GM15510 (cell line): ENCODE results near the gene C12orf43.

Source experiments
- POLR2A ChIP-seq: IDR thresholded peaks from 3 replicates; pipeline ENCODE4 v1.6.1; 2011; ENCODE audit warnings: borderline replicate concordance; ENCODE audit not compliant: insufficient read length; ENCODE audit errors: extremely low read depth

Gene C12orf43

DNA sequence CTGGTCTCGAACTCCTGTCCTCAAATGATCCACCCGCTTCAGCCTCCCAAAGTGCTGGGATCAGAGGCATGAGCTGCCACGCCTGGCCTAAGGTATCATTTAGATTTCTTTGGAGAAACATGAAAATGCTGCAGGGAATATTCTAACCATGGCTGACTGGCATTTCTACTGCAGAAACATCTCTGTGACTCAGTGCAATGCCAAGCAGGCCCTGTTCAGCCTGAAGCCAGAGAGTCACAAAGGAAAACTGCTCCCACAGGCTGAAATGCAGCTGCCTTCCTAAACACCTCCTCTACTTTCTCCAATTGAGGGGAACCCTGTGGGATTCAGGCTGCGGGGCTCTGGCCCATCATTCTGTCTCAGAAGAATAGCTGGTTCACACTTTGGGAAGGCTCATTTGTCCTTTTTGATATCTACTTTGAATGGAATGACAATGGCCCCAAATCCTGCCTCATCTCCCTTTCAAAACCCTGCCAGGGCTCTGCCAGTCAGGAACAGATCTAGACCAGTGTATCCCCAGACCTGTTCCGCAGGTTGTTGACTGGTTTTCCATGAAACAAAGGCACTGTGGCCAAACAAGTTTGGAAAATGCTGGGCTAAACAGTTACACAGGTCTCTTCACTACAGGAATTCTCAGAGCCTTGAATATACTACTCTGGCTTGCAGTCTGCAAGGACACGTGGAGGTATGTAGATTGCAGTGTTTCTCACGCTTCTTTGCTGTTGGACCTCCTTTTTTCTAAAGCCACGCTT is 7.8 kb downstream of the C12orf43 start:
- TF ChIP-seq POLR2A: no peak

DNA sequence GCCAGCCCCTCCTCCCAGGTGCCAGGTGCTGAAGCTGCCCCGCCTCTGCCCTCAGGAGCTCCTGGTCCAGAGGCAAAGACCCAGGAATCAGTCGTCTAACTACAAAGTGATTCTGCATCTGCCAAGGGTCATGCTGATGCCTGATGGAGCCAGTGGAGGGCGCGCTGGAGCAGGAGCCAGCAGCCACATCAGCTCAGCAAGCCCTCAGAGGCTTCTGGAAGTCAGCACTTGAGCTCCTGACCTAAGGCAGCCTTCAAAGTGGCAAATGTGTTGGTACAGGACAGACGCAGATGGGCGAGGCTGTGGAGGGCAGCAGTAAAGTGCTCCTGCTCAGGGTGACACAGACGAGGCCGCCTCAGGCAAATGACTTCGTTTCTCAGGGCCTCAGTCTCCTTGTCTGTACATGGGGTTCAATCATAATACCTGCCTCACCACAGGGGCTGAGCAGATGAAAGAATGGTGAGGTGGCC is 10.9 kb downstream of the C12orf43 start:
- TF ChIP-seq POLR2A: no peak

GRCh38 chr12:121004253-121004815 is 12.0 kb downstream of the C12orf43 start:
- TF ChIP-seq POLR2A: no peak

- no peak for TF ChIP-seq POLR2A
Measured at GRCh38 chr12:121003650-121004049, 12.6 kb downstream of the C12orf43 start.

DNA sequence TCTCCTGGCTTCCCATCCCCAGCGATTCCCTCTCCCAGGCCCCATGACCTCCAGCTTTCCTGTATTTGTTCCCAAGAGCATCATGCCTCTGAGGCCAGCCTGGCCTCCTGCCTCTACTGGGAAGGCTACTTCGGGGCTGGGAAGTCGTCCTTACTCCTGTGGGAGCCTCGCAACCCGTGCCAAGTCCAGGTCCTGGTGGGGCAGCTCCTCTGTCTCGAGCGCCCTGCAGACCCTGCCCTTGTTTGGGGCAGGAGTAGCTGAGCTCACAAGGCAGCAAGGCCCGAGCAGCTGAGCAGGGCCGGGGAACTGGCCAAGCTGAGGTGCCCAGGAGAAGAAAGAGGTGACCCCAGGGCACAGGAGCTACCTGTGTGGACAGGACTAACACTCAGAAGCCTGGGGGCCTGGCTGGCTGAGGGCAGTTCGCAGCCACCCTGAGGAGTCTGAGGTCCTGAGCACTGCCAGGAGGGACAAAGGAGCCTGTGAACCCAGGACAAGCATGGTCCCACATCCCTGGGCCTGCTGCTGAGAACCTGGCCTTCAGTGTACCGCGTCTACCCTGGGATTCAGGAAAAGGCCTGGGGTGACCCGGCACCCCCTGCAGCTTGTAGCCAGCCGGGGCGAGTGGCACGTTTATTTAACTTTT is 14.3 kb downstream of the C12orf43 start:
- no peak for TF ChIP-seq POLR2A

DNA sequence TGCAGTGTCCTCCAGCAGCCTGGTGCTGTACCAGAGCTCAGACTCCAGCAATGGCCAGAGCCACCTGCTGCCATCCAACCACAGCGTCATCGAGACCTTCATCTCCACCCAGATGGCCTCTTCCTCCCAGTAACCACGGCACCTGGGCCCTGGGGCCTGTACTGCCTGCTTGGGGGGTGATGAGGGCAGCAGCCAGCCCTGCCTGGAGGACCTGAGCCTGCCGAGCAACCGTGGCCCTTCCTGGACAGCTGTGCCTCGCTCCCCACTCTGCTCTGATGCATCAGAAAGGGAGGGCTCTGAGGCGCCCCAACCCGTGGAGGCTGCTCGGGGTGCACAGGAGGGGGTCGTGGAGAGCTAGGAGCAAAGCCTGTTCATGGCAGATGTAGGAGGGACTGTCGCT is 15.2 kb downstream of the C12orf43 start:
- no peak for TF ChIP-seq POLR2A

DNA sequence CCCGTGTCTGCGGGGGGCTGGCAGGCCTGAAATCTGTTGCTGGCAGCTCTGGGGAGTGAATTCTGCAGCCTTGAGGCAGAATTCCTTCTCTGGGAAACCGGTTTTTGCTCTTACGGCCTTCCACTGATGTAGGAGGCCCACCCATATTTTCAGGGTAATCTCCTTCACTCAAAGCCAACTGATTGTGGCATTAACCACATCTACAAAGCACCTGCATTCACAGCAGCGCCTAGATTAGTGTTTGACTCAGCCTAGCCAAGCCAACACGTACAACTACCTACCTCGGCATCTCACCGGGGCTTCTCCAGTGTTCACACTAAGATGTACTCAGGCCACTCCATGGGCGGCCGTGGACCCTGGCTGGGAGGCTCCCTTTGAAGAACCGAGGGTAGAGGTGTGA is 15.8 kb downstream of the C12orf43 start:
- TF ChIP-seq POLR2A: no peak

DNA sequence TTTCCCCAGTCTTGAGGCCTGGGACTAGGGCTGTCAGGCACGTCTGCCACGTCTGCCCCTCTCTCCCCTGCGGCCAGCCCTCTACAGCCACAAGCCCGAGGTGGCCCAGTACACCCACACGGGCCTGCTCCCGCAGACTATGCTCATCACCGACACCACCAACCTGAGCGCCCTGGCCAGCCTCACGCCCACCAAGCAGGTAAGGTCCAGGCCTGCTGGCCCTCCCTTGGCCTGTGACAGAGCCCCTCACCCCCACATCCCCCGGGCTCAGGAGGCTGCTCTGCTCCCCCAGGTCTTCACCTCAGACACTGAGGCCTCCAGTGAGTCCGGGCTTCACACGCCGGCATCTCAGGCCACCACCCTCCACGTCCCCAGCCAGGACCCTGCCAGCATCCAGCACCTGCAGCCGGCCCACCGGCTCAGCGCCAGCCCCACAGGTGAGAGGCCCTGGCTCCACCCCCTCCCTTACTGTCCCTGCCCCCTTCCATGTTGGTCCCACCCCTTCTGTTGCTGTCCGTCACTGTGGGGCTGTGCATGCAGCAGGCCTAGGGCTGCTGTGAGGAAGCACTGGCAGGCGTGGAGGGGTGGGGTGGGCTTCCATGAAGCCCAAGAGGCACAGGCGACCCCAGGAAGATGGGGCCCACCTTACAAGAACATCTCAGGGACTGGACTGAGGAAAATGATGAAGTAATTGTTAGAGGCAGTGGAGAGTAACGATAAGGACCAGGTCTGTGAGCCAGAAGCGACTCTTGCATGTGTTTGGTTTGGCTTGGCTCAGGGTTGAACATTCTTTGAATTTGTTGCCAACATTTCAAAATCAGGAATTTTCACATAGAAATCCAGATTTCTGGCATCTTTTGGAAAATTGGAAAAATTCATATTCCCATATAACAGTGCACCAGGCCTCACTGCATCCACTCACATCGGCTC is 16.8 kb downstream of the C12orf43 start:
- TF ChIP-seq POLR2A: no peak

DNA sequence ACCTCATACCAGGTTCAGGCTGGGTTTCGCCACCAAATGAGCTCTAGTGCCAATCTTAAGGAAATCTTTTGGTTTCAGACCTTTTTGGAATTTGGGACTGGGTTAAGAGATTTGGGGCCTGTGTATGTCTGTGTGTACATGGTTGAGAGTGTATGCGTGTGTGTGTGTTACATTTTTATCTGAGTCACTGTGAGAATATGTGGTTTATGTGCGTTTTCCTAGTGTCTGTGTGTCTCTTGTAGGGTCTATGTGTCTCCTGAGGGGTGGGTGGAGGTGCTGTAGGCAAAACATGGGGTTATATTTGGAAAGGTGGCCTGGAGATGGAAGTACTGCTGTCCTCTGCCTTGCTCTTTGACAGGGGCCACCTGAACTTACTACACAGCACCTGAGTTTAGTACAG is 17.9 kb downstream of the C12orf43 start:
- TF ChIP-seq POLR2A: no peak

- TF ChIP-seq POLR2A: no peak
Measured at GRCh38 chr12:120997448-120997847, 18.8 kb downstream of the C12orf43 start.

DNA sequence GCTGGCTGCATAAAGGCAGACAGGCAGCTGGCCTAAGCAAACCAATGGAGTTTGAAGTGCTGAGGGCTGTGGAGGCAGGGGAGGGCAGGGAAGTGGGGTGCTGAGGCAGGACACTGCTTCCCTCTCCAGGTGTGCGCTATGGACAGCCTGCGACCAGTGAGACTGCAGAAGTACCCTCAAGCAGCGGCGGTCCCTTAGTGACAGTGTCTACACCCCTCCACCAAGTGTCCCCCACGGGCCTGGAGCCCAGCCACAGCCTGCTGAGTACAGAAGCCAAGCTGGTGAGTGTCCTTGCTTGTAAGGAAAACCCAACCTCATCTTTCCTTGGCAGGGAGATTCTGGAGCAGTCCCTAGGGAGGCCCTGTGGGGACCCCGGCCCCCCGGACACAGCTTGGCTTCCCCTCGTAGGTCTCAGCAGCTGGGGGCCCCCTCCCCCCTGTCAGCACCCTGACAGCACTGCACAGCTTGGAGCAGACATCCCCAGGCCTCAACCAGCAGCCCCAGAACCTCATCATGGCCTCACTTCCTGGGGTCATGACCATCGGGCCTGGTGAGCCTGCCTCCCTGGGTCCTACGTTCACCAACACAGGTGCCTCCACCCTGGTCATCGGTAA is 20.0 kb downstream of the C12orf43 start:
- TF ChIP-seq POLR2A: no peak

DNA sequence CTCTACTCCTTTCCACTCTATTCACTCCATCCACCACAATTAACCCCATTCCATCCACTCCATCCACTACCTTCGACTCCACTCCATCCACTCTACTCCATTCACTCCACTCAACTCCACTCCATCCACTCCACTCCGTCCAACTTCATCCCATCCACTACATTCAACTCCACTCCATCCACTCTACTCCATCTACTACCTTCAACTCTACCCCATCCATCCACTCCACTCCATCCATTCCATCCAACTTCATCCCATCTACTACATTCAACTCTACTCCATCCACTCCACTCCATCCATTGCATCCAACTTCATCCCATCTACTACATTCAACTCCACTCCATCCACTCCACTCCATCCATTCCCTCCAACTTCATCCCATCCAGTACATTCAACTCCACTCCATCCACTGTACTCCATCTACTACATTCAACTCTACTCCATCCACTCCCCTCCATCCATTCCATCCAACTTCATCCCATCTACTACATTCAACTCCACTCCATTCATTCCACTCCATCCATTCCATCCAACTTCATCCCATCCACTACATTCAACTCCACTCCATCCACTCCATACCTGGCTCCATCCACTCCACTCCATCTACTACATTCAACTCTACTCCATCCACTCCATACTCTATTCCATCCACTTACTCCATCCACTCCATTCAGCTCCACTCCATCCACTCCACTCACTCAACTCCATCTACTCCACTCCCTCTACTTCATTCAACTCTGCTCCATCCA is 21.5 kb downstream of the C12orf43 start:
- TF ChIP-seq POLR2A: no peak

DNA sequence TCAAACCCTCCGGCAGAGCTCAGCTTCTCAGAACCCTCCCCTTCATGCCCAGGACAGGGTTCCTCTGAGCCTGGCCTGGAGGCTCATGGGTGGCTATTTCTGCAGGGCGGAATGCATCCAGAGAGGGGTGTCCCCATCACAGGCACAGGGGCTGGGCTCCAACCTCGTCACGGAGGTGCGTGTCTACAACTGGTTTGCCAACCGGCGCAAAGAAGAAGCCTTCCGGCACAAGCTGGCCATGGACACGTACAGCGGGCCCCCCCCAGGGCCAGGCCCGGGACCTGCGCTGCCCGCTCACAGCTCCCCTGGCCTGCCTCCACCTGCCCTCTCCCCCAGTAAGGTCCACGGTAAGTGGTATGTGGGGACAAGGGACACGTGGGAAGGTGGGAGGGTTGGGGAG is 22.2 kb downstream of the C12orf43 start:
- no peak for TF ChIP-seq POLR2A

DNA sequence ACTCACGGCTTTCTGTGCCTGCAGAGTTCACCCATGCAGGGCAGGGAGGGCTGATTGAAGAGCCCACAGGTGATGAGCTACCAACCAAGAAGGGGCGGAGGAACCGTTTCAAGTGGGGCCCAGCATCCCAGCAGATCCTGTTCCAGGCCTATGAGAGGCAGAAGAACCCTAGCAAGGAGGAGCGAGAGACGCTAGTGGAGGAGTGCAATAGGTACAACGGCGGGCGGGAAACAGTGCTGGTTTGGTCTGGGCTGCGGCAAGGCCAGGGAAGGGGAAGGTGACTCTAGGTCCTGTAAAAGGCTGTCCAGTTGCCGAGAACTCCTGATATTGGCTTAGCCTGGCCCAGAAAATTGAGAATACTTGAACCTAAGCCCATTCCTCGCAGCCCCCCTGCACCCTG is 22.8 kb downstream of the C12orf43 start:
- TF ChIP-seq POLR2A: no peak
